Stomach (tissue), 4 donors: ENCODE data around the gene PTN.

ENCODE experiments used
- CTCF ChIP-seq, 7 experiments: fragments of 450-650 bp in 4 of 7; fragments of 200-600 bp in 3 of 7; sonication (generic) in 3 of 7; IDR thresholded peaks; one replicate each; pipeline ENCODE4 v1.5.1; 2016 to 2019; ENCODE audit warnings: antibody characterized with exemption in 7 of 7, control low read depth in 2 of 7, mild to moderate bottlenecking in 1 of 7
- POLR2A ChIP-seq, 4 donors: fragments of 450-650 bp; IDR thresholded peaks; one replicate each; pipeline ENCODE4 v1.6.1; 2016; ENCODE audit warnings: antibody characterized with exemption in 4 of 4, control low read depth in 2 of 4, mild to moderate bottlenecking in 1 of 4, moderate library complexity in 1 of 4

DNA sequence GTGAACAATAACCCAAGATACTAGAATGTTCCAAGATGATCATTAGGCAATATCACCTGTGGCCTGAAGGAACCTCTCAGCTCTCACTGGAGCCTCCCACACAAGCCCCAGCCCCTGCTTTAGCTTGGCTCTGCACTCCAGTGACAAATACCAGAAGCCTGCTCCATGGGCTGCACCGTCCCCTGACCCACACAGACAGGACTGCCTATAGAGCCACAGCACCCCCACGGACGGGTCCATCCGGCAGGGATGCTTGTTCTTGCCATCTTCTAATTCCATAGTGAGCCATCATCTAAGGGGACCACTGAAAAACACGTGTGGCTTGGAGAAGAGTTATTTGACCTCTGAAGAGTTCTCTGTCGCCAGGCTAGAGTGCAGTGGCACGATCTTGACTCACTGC lies 100.9 kb downstream of the PTN start:
- TF ChIP-seq CTCF (IDR thresholded peaks at IDR 0.05), result no peak
- no peak for TF ChIP-seq POLR2A (IDR thresholded peaks at IDR 0.05)
